GM21447 (cell line): ENCODE data around the gene CAMK2B.
A peak's percentile ranks its signal among the peaks of the same experiment; 100 is the strongest.

Source experiments
- ATAC-seq: cut with Tn5 transposase; IDR thresholded peaks from one replicate; pipeline ENCODE4 v1.9.1; 2021; ENCODE audit not compliant: unreplicated experiment

Gene CAMK2B

DNA sequence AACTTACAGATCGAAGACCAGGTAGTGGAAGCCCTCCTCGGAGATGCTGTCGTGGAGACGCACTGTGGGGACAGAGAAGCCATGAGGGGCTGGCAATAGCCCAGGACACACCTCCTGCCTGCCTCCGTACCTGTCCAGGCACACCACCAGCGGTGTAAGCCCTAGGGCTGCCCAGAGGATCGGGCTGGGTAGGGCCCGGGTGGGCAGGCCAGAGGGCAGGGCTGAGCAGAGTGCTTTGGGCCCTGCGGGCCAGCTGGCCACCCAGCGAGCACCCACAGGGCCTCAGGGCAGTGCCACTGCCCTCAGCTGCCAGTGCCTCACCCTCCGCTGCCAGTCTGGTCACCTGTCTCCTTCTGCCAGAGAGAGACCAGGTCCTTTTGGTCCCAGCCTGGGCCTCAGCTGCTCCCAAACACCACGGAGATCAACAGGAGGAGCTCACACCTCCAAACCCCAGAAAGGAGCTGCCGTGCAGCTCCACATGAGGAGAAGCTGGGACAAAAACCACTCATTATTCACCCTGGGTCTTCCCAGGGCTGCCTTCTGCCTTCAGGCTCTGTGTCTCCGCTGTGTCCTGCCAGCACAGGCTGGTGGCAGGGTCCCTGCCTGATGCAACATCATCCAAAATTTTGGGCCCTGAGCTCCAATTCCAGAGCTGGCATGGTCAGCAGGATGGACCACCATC is 66.4 kb downstream of the CAMK2B start:
- ATAC-seq: no peak

- no peak for ATAC-seq
These were observed 67.0 kb downstream of the CAMK2B start for GRCh38 chr7:44258423-44258760.

- ATAC-seq: peak; percentile 90
These were observed 67.6 kb downstream of the CAMK2B start for GRCh38 chr7:44257618-44258422.

- no peak for ATAC-seq
These were observed 68.2 kb downstream of the CAMK2B start for GRCh38 chr7:44257213-44257612.

GRCh38 chr7:44256459-44256858 is 68.9 kb downstream of the CAMK2B start:
- ATAC-seq: no peak

GRCh38 chr7:44251881-44252280 is 73.5 kb downstream of the CAMK2B start:
- no peak for ATAC-seq

GRCh38 chr7:44251269-44251668 is 74.1 kb downstream of the CAMK2B start:
- ATAC-seq: no peak

DNA sequence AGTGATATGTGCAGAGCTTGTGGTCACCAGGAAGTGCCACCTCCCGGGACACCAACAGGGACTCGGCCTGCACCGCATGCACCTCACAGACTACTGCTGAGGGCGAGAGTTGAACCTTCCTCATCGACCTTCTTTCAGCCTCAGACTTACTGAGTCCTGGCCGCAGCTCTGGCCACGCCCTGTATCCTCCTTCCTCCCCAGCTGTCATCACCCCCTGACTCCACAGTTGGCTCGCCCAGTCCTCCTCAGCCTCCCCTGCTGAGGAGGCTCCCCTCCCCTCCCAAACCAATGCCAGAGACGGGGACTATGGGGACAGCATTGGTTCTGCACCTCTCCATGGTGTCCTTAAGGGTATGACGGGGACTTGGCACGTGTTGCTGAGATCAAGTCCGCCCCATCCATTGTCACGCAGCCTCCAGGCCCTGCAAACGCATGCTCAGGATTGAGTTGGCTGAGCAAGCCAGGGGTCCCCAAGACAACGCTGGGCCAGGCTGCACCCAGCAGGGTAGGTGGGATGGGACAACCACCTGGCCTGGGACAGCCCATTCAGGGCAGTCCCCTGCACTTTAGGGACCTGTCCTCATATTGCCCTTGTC is 75.7 kb downstream of the CAMK2B start:
- no peak for ATAC-seq

DNA sequence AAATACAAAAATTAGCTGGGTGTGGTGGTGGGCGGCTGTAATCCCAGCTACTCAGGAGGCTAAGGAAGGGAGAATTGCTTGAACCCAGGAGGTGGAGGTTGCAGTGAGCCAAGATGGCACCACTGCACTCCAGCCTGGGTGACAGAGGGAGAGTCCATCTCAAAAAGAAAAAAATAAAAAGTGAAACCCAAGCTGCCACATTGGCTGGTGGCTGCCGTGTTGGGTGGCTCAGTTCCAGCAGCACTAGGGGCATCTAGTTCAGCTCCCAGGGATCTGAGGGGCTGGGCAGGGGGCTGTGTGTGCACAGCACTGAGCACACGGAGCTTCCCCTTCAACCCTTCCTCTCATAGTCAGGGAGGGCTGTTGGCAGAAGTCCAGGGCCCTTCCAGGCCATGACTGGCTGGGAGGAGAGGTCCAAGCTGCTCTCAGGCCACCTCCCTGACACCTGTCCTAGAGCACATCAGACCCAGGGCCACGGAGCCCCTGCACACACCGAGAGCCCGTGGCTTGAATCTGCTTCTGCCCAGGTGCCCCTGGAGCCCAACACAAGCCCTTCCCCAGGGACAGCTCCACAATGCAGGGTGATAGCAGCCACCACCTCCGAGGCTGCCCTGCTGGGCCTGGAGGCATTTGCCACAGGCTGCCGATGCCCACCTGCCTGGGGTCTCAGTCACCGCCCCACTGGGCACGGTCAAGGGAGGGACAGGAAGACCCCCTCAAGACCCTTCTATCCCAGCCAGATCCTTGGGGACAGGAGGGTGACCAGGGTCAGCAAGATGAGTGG is 77.3 kb downstream of the CAMK2B start:
- no peak for ATAC-seq

- no peak for ATAC-seq
These were observed 78.8 kb downstream of the CAMK2B start for GRCh38 chr7:44246396-44247113.

DNA sequence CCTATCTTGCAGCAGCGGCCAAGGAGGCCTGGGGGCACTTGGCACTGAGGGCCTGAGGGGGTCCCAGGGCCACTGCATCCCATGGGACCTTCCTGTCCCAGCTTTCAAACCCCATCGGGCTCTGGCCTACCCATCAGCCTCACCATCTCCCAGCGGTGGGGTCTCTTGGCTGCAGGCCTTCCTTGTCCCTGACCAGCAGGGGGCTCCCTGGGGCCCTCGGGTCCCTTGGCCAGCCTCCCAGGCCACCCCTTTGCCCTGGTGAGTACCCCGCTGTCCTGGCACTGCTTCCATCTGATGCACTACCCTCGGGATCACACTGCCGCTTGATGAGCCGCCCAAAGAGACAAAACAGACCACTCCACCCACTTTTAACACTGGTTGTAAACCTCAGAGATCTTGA is 81.1 kb downstream of the CAMK2B start:
- no peak for ATAC-seq

DNA sequence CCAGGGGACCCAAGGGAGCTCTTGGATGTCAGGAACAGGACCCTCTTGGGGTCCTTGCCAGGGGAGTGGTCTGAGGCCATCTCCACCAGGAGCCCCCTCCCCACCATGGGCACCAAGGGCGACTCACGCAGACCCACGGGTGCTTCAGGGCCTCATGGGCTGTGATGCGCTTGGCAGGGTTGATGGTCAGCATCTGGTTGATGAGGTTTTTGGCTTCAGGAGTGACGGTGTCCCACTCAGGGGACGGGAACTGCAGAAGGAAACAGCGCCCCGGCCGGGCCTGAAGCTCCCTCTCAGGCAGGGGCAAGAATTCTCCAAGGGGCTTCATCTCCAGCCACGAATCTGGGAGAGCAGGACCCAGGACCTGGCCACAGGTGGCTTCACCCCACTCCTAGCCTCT is 83.3 kb downstream of the CAMK2B start:
- no peak for ATAC-seq

DNA sequence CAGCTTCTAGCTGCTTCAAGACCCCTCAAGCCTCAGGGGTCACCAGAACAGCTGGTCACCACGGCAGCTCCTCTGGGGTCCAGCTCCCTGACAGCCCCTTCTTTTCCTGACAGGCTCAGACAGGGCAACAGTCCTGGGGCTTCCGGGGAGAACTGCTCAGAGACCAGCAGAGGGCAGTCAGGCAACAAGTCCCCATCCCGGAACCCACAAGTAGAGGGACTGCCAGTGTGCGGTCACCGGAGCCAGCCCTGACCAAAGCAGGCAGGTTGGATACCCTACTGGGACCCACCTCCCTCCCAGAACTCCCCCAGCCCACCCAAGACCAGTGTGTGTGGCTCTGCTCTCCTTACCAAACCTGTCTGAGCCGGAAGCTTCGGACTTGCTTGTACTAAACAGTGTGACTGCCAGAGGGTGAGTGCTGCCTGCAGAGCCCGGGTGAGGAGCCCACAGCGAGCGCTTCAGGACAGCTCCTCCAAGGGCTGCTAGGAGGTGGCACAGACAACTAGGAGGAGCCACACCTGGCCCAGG is 84.3 kb downstream of the CAMK2B start:
- peak; percentile 75 for ATAC-seq

- ATAC-seq: no peak
These were observed 85.0 kb downstream of the CAMK2B start for GRCh38 chr7:44240376-44240775.

GRCh38 chr7:44239361-44239760 is 86.0 kb downstream of the CAMK2B start:
- ATAC-seq: no peak

DNA sequence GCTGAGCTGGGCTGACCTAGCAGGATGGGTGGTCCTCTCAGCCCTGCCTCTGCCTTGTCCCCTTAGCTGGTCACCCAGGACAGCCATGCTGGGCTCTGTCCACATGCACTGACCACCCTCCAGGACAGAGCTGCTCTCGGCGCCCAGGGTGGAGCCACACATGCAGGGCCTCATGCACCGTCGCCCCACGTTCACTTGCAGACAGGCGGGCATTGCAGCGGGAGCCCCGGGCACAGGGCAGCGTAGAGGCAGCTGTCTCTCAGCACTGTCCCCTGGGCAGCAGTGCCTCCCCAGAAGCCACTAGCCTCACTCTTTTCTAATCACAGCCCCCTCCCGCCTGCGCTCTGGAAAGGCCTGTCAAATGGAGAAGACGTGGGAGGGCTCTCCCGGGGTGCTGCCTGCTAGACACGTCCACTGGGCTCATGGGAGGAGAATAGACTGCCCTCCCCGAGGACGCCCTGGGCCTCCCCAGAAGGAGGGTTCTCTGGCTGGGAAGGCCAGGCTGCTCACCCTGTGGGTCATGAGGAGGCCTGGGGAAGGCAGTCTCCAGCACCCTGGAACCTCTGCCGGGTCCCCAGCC is 87.2 kb downstream of the CAMK2B start:
- no peak for ATAC-seq

- ATAC-seq: no peak
These were observed 87.7 kb downstream of the CAMK2B start for GRCh38 chr7:44237696-44238095.

DNA sequence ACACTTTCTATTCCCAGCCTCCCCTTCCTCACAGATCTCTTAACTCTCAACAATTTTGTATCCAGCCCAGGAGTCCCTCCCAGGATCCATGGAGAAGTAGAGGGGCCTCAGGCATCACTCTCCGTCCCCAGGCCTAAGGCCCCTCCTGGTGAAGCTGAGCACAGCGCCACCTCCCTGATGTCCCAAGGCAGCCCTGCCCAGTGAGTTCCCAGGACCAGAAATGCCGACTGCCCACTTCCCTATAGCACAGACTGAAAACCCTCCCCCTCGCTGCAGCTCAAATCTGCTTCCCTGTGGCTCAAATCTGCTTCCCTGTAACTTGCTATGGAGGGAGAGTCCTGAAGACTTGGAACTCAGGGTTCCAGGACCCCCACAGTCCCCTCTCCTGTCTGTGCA is 89.1 kb downstream of the CAMK2B start:
- ATAC-seq: no peak

DNA sequence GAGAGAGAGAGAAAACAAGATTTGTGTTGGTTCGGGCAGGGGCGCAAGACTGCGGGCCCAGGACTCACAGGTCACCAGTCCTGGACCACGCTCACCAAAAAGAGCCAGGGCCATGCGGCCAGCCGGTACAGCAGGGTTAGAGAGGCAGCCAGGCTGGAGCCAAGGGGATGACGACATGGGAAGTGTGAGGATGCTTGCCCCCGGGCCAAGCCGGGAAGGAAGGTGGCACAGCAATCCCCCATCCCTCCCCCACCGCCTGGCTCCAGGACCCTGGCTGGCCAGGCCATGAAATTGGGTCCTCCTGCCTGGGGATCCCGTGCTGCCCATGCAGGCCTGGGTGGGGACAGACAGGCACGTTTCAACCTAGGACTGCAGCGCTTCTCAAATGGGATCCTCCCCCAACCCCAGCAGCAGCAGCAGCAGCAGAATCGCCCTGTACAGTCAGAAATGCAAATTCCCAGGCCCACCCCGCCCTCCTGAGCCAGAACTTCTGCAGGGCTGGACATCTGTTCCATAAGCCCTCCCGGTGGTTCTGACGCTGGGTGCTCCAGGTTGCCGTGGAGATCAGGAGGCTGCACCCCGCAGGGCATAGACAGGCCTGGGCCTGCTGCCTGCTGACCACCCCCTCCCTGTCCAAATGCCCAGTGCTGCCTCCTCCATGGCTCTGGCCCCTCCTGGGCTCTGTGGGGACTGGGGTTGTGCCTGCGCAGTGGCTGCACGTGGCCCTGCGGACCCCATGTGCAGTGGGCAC is 89.6 kb downstream of the CAMK2B start:
- ATAC-seq: no peak

- no peak for ATAC-seq
These were observed 90.3 kb downstream of the CAMK2B start for GRCh38 chr7:44235066-44235465.
